Osteoblast (primary cell): ENCODE measurements around the gene KCNA10. TPM values are rescaled to one million over a fixed set of nuclear protein-coding genes. Genes with fewer than 3 reads are reported as not detected.

ENCODE experiments used
- DNase-seq: peaks from one replicate; pipeline ENCODE4 v3.0.0; 2011; ENCODE audit warnings: low spot score, mixed read lengths; ENCODE audit not compliant: insufficient read length; ENCODE audit errors: missing footprints
- H2AFZ ChIP-seq: 2 replicates; pipeline ENCODE4 v1.6.0; 2011; ENCODE audit warnings: mild to moderate bottlenecking, low read length
- H3K27ac ChIP-seq: 2 replicates; pipeline ENCODE4 v1.5.1; 2011; ENCODE audit warnings: mild to moderate bottlenecking, low read depth, low read length, moderate library complexity
- H3K27me3 ChIP-seq: 2 replicates; pipeline ENCODE4 v1.6.0; 2012; ENCODE audit warnings: mild to moderate bottlenecking, control low read depth, inconsistent platforms, low read length, moderate library complexity; ENCODE audit not compliant: insufficient read depth
- H3K36me3 ChIP-seq: 2 replicates; pipeline ENCODE4 v1.5.1; 2011; ENCODE audit warnings: mild to moderate bottlenecking, low read length, control low read depth, moderate library complexity; ENCODE audit not compliant: insufficient read depth
- H3K4me1 ChIP-seq: 2 replicates; pipeline ENCODE4 v1.5.1; 2011; ENCODE audit warnings: mild to moderate bottlenecking, low read length, control low read depth, moderate library complexity; ENCODE audit not compliant: insufficient read depth
- H3K4me2 ChIP-seq: 2 replicates; pipeline ENCODE4 v1.6.0; 2011; ENCODE audit warnings: mild to moderate bottlenecking, low read length; ENCODE audit not compliant: insufficient read depth
- H3K4me3 ChIP-seq: fragments of 200-600 bp; sonication (generic); 3 replicates; pipeline ENCODE4 v1.5.1; 2012; ENCODE audit warnings: mild to moderate bottlenecking, low read length, inconsistent platforms; ENCODE audit not compliant: insufficient read depth
- H3K79me2 ChIP-seq: 2 replicates; pipeline ENCODE4 v1.6.0; 2012; ENCODE audit warnings: mild to moderate bottlenecking, low read length, control low read depth, inconsistent platforms; ENCODE audit not compliant: insufficient read depth
- H3K9me3 ChIP-seq: 2 replicates; pipeline ENCODE4 v1.5.1; 2011; ENCODE audit warnings: low read depth, low read length, control low read depth
- H4K20me1 ChIP-seq: 2 replicates; pipeline ENCODE4 v1.6.0; 2012; ENCODE audit warnings: mild to moderate bottlenecking, low read length, control low read depth; ENCODE audit not compliant: insufficient read depth
- total RNA-seq: library from RNA; depleted of rRNA; stranded (reverse); fragments of >200 nt; gene quantifications from 2 replicates; pipeline ENCODE4 v1.2.3, GENCODE V29; 2012
- TF ChIP-seq, protein P1 (sequence below): IDR thresholded peaks from 2 replicates; pipeline ENCODE4 v1.5.1; 2011; ENCODE audit warnings: mild to moderate bottlenecking, low read depth, low read length, moderate library complexity; ENCODE audit errors: extremely low read depth

Gene KCNA10
- total RNA-seq, 1 donor = not detected

DNA sequence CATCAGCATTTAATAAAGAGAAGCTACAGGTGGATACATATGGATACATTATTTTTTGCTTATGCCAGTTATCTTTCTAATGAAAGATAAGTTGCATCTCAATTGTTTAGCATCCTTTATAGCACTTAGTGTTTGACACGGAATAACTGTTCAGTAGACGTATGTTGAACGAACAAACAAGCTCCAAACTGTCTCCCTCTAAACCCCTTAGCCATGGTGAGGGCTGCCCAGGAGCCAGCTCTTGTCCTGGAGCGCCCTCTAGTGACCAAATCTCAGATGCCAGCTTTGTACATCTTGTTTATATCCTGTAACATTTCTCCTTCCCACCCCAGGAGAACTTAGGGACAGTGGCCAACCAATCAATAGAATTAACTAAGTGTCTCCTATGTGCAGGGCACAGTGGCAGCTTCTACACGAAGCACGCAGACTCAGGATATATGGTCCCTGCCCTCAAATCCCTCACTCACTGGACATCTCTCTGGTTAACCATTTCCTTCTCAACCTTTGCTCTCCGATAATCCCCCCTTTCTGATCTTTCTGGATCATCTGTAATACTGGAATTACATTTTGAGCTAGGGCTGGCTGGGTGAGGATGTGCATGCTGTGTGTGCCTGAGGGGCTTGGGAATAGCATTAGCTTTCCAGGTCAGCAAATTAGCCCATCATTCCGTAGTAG lies 22.9 kb downstream of the KCNA10 start:
- H3K9me3 ChIP-seq = no peaks in the 10 kb centered on the region
- no peaks in the 10 kb centered on the region for H3K36me3 ChIP-seq
- no peak overlapping the region for H3K27ac ChIP-seq
- no peaks in the 10 kb centered on the region for H3K4me1 ChIP-seq
- no peak overlapping the region for H2AFZ ChIP-seq
- H3K4me2 ChIP-seq = no peak overlapping the region
- TF ChIP-seq, protein P1, sequence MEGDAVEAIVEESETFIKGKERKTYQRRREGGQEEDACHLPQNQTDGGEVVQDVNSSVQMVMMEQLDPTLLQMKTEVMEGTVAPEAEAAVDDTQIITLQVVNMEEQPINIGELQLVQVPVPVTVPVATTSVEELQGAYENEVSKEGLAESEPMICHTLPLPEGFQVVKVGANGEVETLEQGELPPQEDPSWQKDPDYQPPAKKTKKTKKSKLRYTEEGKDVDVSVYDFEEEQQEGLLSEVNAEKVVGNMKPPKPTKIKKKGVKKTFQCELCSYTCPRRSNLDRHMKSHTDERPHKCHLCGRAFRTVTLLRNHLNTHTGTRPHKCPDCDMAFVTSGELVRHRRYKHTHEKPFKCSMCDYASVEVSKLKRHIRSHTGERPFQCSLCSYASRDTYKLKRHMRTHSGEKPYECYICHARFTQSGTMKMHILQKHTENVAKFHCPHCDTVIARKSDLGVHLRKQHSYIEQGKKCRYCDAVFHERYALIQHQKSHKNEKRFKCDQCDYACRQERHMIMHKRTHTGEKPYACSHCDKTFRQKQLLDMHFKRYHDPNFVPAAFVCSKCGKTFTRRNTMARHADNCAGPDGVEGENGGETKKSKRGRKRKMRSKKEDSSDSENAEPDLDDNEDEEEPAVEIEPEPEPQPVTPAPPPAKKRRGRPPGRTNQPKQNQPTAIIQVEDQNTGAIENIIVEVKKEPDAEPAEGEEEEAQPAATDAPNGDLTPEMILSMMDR = peak; percentile 98
- peak; percentile 93 for DNase-seq
- peaks cover 7% of the 10 kb centered on the region for H3K27me3 ChIP-seq
- no peak overlapping the region for H3K4me3 ChIP-seq
- H4K20me1 ChIP-seq = peaks cover 3% of the 10 kb centered on the region
- H3K79me2 ChIP-seq = no peaks in the 10 kb centered on the region

DNA sequence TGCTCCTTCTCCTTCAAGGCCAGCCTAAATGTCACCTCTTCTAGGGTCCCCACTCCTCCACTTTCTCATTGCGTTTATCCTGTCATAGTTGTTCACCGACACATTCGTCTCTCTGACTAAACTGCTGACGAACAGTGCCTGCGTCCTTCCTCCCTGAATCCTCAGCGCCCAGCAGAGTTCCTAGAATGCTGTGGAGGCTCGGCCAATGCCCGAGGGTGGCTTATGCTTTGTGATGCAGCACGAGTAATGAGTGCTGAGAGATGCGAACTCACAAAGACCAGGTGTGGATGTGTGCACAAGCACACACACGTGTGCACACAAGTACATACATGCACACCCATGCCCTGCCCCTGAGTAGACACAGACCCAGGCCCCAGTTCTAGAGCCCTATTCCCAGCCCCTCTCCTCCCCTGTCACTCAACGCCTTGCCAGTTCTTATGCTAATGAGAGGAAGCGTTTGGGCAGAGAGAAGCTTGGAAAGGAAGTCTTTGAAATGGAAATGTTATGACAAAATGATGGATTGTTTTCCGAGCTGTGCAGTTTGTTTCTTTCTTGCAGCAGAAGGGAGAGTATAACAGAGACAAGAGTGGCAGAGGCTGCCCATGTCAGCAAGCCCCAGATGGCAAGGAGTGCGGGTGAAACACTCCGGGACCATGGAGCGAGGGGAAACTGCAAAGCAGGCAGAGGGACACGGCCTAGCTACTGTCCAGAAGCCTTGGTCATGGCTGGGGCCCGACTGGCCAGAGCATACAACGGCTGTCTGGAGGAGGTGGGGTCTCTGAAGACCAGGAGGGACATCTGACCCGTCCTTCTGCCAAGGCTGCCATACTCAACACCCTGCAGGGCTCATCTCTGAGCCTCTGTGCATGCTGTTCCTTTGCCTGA lies 24.2 kb downstream of the KCNA10 start:
- DNase-seq = no peak
- TF ChIP-seq, protein P1 = no peak
- Histone ChIP-seq H3K9me3 (no peaks in the 10 kb centered on the region), H3K4me2 (no peak overlapping the region), H4K20me1 (peaks cover 3% of the 10 kb centered on the region), H2AFZ (no peak overlapping the region), H3K27ac (no peak overlapping the region), H3K36me3 (no peaks in the 10 kb centered on the region), H3K4me1 (no peaks in the 10 kb centered on the region), H3K4me3 (no peak overlapping the region), H3K27me3 (peaks cover 7% of the 10 kb centered on the region), H3K79me2 (no peaks in the 10 kb centered on the region)

DNA sequence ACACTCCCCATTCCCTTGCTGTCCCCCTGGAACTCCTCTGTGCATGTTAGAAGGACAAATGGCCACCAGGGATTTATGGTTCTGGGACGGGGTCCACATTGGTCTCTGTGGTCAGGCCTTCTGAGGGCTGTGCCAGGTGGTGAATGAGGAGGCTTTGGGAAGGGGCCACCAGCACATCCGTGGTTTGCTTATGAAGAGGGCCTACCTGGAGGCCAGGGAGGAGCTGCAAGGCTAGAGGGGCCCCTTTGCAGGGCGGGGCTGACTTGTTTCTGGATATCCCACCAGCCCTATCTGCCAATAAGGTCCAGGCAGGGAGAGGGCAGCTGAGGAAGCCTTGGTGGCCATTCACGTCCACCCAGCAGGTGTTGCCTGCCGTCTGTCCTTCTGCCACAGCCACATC lies 24.9 kb downstream of the KCNA10 start:
- Histone ChIP-seq H3K9me3 (no peaks in the 10 kb centered on the region), H3K4me3 (no peak overlapping the region), H3K4me2 (no peak overlapping the region), H3K79me2 (no peaks in the 10 kb centered on the region), H3K27ac (no peak overlapping the region), H3K4me1 (no peaks in the 10 kb centered on the region), H3K27me3 (no peaks in the 10 kb centered on the region), H4K20me1 (peaks cover 3% of the 10 kb centered on the region), H2AFZ (no peak overlapping the region), H3K36me3 (no peaks in the 10 kb centered on the region)
- TF ChIP-seq, protein P1 = no peak
- DNase-seq = no peak
